Lower leg skin (tissue), 4 donors: ENCODE measurements around the gene FAM131A. TPM values are rescaled to one million over a fixed set of nuclear protein-coding genes. Genes with fewer than 3 reads are reported as not detected.

ENCODE experiments used
- DNase-seq, 2 donors: peaks; one replicate each; pipeline ENCODE4 v3.0.0-alpha.2; 2019; ENCODE audit warnings: low spot score in 2 of 2
- H3K4me3 ChIP-seq: fragments of 200-600 bp; sonication (generic); 2 replicates; pipeline ENCODE4 v1.5.1; 2017; ENCODE audit warnings: mild to moderate bottlenecking, low read depth; ENCODE audit not compliant: poor library complexity, severe bottlenecking
- CTCF ChIP-seq, 3 donors: fragments of 450-650 bp; IDR thresholded peaks; one replicate each; pipeline ENCODE4 v1.5.1; 2016; ENCODE audit warnings: antibody characterized with exemption in 3 of 3, mild to moderate bottlenecking in 3 of 3, moderate library complexity in 2 of 3
- POLR2A ChIP-seq, 2 donors: fragments of 450-650 bp; IDR thresholded peaks; one replicate each; pipeline ENCODE4 v1.6.1; 2016 to 2017; ENCODE audit warnings: antibody characterized with exemption in 2 of 2, mild to moderate bottlenecking in 1 of 2, moderate library complexity in 1 of 2
- WGBS, 2 donors: methylation state at CpG; one replicate each; pipeline ENCODE4 v1.1.5; 2018; 5-methylcytosine and 5-hydroxymethylcytosine counted together
- intact Hi-C: fragments of 100-400 bp; cut with DNase I; formaldehyde crosslinking; loops from one replicate; pipeline ENCODE4 v1.15.0; 2023; ENCODE audit warnings: low total_unique reads
- total RNA-seq, 4 donors: library from RNA; depleted of rRNA; stranded (reverse); fragments of >200 nt; gene quantifications; one replicate each; pipeline ENCODE4 v1.1.0, GENCODE V29; 2016

Gene FAM131A
- total RNA-seq, 4 donors from 2014 or later, result 60.3 to 81.7 (median 66.9) TPM

- TF ChIP-seq POLR2A (IDR thresholded peaks at IDR 0.05), result no peak
- no peak for TF ChIP-seq CTCF (IDR thresholded peaks at IDR 0.05)
- WGBS, 2 donors, result 77 to 84% methylated on average over 5 of the region's 5 CpGs
- H3K4me3 ChIP-seq, result no peak overlapping the region
- intact Hi-C loops, result no loop called here
- DNase-seq, result no peak
Measured at GRCh38 chr3:184321666-184322065, 15.7 kb upstream of the FAM131A start.

- H3K4me3 ChIP-seq, result no peak overlapping the region
- peak in 1 of 2 donors; percentile 48 for DNase-seq
- intact Hi-C loops, result no loop called here
- TF ChIP-seq POLR2A (IDR thresholded peaks at IDR 0.05) (no peak), CTCF (IDR thresholded peaks at IDR 0.05) (no peak)
- WGBS, 2 donors, result 82% methylated on average over 20 of the region's 20 CpGs
Measured at GRCh38 chr3:184322731-184323487, 14.5 kb upstream of the FAM131A start.

GRCh38 chr3:184323696-184324095 lies 13.7 kb upstream of the FAM131A start:
- intact Hi-C loops, result no loop called here
- 86 to 92% methylated on average over 8 of the region's 8 CpGs for WGBS, 2 donors
- TF ChIP-seq CTCF (IDR thresholded peaks at IDR 0.05) (no peak), POLR2A (IDR thresholded peaks at IDR 0.05) (no peak)
- no peak for DNase-seq
- no peak overlapping the region for H3K4me3 ChIP-seq

GRCh38 chr3:184325269-184325668 lies 12.1 kb upstream of the FAM131A start:
- no peak overlapping the region for H3K4me3 ChIP-seq
- intact Hi-C loops, result loop anchor here (5.0 kb wide), 1 partner anchor 1583 kb away; no protein-coding TSS in a partner anchor
- TF ChIP-seq CTCF (IDR thresholded peaks at IDR 0.05) (no peak), POLR2A (IDR thresholded peaks at IDR 0.05) (no peak)
- WGBS, 2 donors, result 86 to 91% methylated on average over 13 of the region's 13 CpGs
- no peak for DNase-seq

- 71 to 80% methylated on average over 6 of the region's 6 CpGs for WGBS, 2 donors
- TF ChIP-seq POLR2A (IDR thresholded peaks at IDR 0.05) (no peak), CTCF (IDR thresholded peaks at IDR 0.05) (no peak)
- no peak for DNase-seq
- intact Hi-C loops, result loop anchor here (5.0 kb wide), 1 partner anchor 1584 kb away; no protein-coding TSS in a partner anchor
- H3K4me3 ChIP-seq, result no peak overlapping the region
Measured at GRCh38 chr3:184325715-184326369, 11.6 kb upstream of the FAM131A start.
